HG03175 (cell line): ENCODE measurements around the gene SCAPER.

Source experiments
- ATAC-seq: cut with Tn5 transposase; IDR thresholded peaks from one replicate; pipeline ENCODE4 v1.9.1; 2021; ENCODE audit warnings: mild to moderate bottlenecking, moderate library complexity; ENCODE audit not compliant: unreplicated experiment

The SCAPER gene

GRCh38 chr15:76376816-76377215 lies 528.3 kb downstream of the SCAPER start:
- ATAC-seq, result no peak

GRCh38 chr15:76376029-76376428 lies 529.1 kb downstream of the SCAPER start:
- ATAC-seq, result no peak

GRCh38 chr15:76368122-76368621 lies 537.0 kb downstream of the SCAPER start:
- ATAC-seq, result no peak

GRCh38 chr15:76366714-76367113 lies 538.4 kb downstream of the SCAPER start:
- ATAC-seq, result no peak

GRCh38 chr15:76363251-76363650 lies 541.9 kb downstream of the SCAPER start:
- no peak for ATAC-seq

GRCh38 chr15:76360416-76360815 lies 544.7 kb downstream of the SCAPER start:
- no peak for ATAC-seq

GRCh38 chr15:76359152-76359551 lies 546.0 kb downstream of the SCAPER start:
- ATAC-seq, result no peak

GRCh38 chr15:76358453-76358852 lies 546.7 kb downstream of the SCAPER start:
- no peak for ATAC-seq

- no peak for ATAC-seq
Observed at GRCh38 chr15:76354823-76355440, 550.2 kb downstream of the SCAPER start.

GRCh38 chr15:76353903-76354302 lies 551.2 kb downstream of the SCAPER start:
- ATAC-seq, result no peak

- no peak for ATAC-seq
Observed at GRCh38 chr15:76353023-76353577, 552.0 kb downstream of the SCAPER start.

- ATAC-seq, result no peak
Observed at GRCh38 chr15:76349301-76350070, 555.7 kb downstream of the SCAPER start.

GRCh38 chr15:76347482-76348055 lies 557.6 kb downstream of the SCAPER start:
- no peak for ATAC-seq

- ATAC-seq, result no peak
Observed at GRCh38 chr15:76346669-76347481, 558.3 kb downstream of the SCAPER start.

GRCh38 chr15:76345880-76346668 lies 559.1 kb downstream of the SCAPER start:
- no peak for ATAC-seq

- ATAC-seq, result no peak
Observed at GRCh38 chr15:76345583-76345879, 559.6 kb downstream of the SCAPER start.

- ATAC-seq, result no peak
Observed at GRCh38 chr15:76344893-76345582, 560.1 kb downstream of the SCAPER start.

- no peak for ATAC-seq
Observed at GRCh38 chr15:76343313-76343996, 561.7 kb downstream of the SCAPER start.
